Karpas-422 (cell line): ENCODE data around the gene BID. TPM values are rescaled to one million over a fixed set of nuclear protein-coding genes. Genes with fewer than 3 reads are reported as not detected.
"Not testable (repeated sequence)": the region's sequence is repeated elsewhere in the genome, so short reads cannot be mapped to it uniquely, and the experiment has no call there.

ENCODE experiments used
- DNase-seq: peaks from one replicate; pipeline ENCODE4 v3.0.0-alpha.2; 2015
- H2AFZ ChIP-seq: fragments of 200-600 bp; sonication (generic); 2 replicates; pipeline ENCODE4 v1.6.1; 2014; ENCODE audit warnings: antibody characterized with exemption, low read length, mixed read lengths
- H3K27ac ChIP-seq: fragments of 200-600 bp; sonication (generic); 2 replicates; pipeline ENCODE4 v1.5.1; 2014; ENCODE audit warnings: mild to moderate bottlenecking, low read length, moderate library complexity
- H3K27me3 ChIP-seq: fragments of 200-600 bp; sonication (generic); 2 replicates; pipeline ENCODE4 v1.6.1; 2014; ENCODE audit warnings: low read length, mixed read lengths
- H3K36me3 ChIP-seq: fragments of 200-600 bp; sonication (generic); 2 replicates; pipeline ENCODE4 v1.6.1; 2014; ENCODE audit warnings: low read length, mixed read lengths; ENCODE audit not compliant: insufficient read depth
- H3K4me1 ChIP-seq: fragments of 200-600 bp; sonication (generic); 2 replicates; pipeline ENCODE4 v1.6.1; 2014; ENCODE audit warnings: mild to moderate bottlenecking, low read length, mixed read lengths
- H3K4me2 ChIP-seq: fragments of 200-600 bp; sonication (generic); 2 replicates; pipeline ENCODE4 v1.6.1; 2014; ENCODE audit warnings: low read length, low read depth, mild to moderate bottlenecking; ENCODE audit not compliant: poor library complexity, severe bottlenecking
- H3K4me3 ChIP-seq: fragments of 200-600 bp; sonication (generic); 2 replicates; pipeline ENCODE4 v1.5.1; 2014; ENCODE audit warnings: mild to moderate bottlenecking, antibody characterized with exemption, low read length, mixed read lengths
- H3K79me2 ChIP-seq: fragments of 200-600 bp; sonication (generic); 2 replicates; pipeline ENCODE4 v1.6.1; 2014; ENCODE audit warnings: mild to moderate bottlenecking, low read length, mixed read lengths
- H3K9ac ChIP-seq: fragments of 200-600 bp; sonication (generic); 2 replicates; pipeline ENCODE4 v1.6.0; 2014; ENCODE audit warnings: low read length
- H3K9me2 ChIP-seq: fragments of 200-600 bp; sonication (generic), shearing (Covaris generic); replicated peaks from 2 replicates; pipeline ENCODE4 v1.6.0; 2014; ENCODE audit warnings: mild to moderate bottlenecking, low read length, moderate library complexity; ENCODE audit not compliant: insufficient read depth
- H3K9me3 ChIP-seq: fragments of 300-700, 200-600 bp; sonication (generic); 2 replicates; pipeline ENCODE4 v1.6.1; 2014; ENCODE audit warnings: low read length, mixed read lengths
- H4K20me1 ChIP-seq: fragments of 200-600 bp; sonication (generic); 2 replicates; pipeline ENCODE4 v1.6.1; 2014; ENCODE audit warnings: mild to moderate bottlenecking, antibody characterized with exemption, low read length, low read depth; ENCODE audit not compliant: insufficient read depth
- total RNA-seq: library from RNA; depleted of rRNA; stranded (reverse); fragments of >200 nt; shearing (Covaris generic); gene quantifications from 2 replicates; pipeline ENCODE4 v1.2.3, GENCODE V29; 2014; ENCODE audit warnings: low replicate concordance

The BID gene
- total RNA-seq, 1 experiment from 2014 or later = 51.7 TPM

DNA sequence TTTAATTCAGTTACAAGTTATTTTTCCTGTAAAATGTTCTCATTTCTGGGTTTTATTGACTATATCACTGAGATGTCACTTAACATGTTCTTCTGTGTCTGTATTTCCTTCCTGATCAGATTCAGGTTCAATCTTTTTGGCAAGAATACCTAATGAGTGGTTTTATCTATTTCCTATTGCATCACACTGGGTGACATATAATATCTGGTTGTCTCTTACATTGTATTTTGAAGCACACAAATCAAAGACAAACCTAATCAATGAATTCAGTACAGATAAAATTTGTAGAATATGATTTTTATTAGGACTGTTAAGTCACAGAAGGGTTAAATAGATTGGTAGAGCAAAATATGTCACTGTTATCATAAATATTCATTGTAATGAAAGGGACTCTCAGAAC is 75.3 kb downstream of the BID start:
- no peaks in the 10 kb centered on the region for H4K20me1 ChIP-seq
- H3K4me3 ChIP-seq = no peak overlapping the region
- H3K27me3 ChIP-seq = no peaks in the 10 kb centered on the region
- H3K4me2 ChIP-seq = no peak overlapping the region
- peaks cover 27% of the 10 kb centered on the region for H3K79me2 ChIP-seq
- no peaks in the 10 kb centered on the region for H3K4me1 ChIP-seq
- no peak for DNase-seq
- H3K9ac ChIP-seq = no peak overlapping the region
- H3K36me3 ChIP-seq = peaks cover 13% of the 10 kb centered on the region; the same call in 1 of the 2 replicates
- no peaks in the 10 kb centered on the region for H3K9me3 ChIP-seq
- no peak overlapping the region for H3K27ac ChIP-seq
- H2AFZ ChIP-seq = no peak overlapping the region
- H3K9me2 ChIP-seq = no peaks in the 10 kb centered on the region

DNA sequence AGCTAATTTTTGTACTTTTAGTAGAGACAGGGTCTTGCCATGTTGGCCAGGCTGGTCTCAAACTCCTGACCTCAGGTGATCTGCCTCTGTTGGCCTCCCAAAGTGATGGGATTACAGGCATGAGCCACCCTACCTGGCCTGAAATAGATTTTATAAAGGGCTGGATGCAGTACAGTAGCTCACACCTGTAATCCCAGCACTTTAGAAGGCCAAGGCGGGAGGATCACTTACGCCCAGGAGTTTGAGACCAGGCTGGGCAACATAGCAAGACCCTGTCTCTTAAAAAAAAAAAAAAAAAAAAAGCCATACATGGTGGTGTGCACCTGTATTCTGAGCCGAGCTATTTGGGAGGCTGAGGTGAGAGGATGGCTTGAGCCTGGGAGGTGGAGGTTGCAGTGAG is 76.0 kb downstream of the BID start:
- not testable (repeated sequence) for H3K4me1 ChIP-seq, H3K9me2 ChIP-seq, H3K9me3 ChIP-seq, H2AFZ ChIP-seq, H4K20me1 ChIP-seq, H3K27me3 ChIP-seq, H3K4me2 ChIP-seq, DNase-seq, H3K4me3 ChIP-seq, H3K9ac ChIP-seq, H3K36me3 ChIP-seq, H3K27ac ChIP-seq
- H3K79me2 ChIP-seq = peaks cover 24% of the 10 kb centered on the region

GRCh38 chr22:17697196-17697595 is 77.1 kb downstream of the BID start:
- H3K9me2 ChIP-seq, DNase-seq, H3K4me3 ChIP-seq, H3K27ac ChIP-seq, H2AFZ ChIP-seq, H3K36me3 ChIP-seq, H3K9ac ChIP-seq, H4K20me1 ChIP-seq, H3K27me3 ChIP-seq, H3K4me1 ChIP-seq, H3K4me2 ChIP-seq, H3K9me3 ChIP-seq: not testable (repeated sequence)
- H3K79me2 ChIP-seq = peaks cover 26% of the 10 kb centered on the region

- H3K4me2 ChIP-seq = no peak overlapping the region
- H3K9ac ChIP-seq = no peak overlapping the region
- H3K9me3 ChIP-seq = no peaks in the 10 kb centered on the region
- H3K36me3 ChIP-seq = peaks cover 4% of the 10 kb centered on the region; the same call in 1 of the 2 replicates
- H3K4me1 ChIP-seq = no peaks in the 10 kb centered on the region
- H3K4me3 ChIP-seq = no peak overlapping the region
- peaks cover 29% of the 10 kb centered on the region for H3K79me2 ChIP-seq
- H3K27ac ChIP-seq = no peak overlapping the region
- no peaks in the 10 kb centered on the region for H4K20me1 ChIP-seq
- no peak for DNase-seq
- no peaks in the 10 kb centered on the region for H3K27me3 ChIP-seq
- H2AFZ ChIP-seq = no peak overlapping the region
- no peaks in the 10 kb centered on the region for H3K9me2 ChIP-seq
These were observed 78.3 kb downstream of the BID start for GRCh38 chr22:17695986-17696385.

DNA sequence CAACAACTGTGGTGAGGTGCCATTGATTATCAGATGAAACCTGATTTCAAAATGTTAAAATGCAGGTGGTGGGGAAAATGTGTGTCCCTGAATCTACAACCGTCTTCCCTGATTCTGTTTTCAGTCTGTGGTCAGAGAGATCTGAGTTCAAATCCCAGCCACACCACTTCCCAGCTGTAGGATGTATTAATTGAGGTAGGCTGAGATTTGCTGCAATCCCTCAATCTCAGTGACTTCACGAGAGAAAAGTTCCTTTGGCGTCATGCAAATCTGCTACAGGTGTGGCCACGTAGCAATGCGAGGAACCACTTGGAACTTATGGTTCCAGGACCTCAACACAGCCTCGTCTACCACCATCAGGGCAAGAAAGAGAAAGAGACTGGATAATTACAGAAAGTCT is 79.5 kb downstream of the BID start:
- Histone ChIP-seq H3K4me2 (no peak overlapping the region), H3K9ac (no peak overlapping the region), H3K36me3 (no peaks in the 10 kb centered on the region; the same call in 1 of the 2 replicates), H3K9me2 (no peaks in the 10 kb centered on the region), H3K9me3 (no peaks in the 10 kb centered on the region), H2AFZ (no peak overlapping the region), H3K27me3 (no peaks in the 10 kb centered on the region), H3K79me2 (peaks cover 24% of the 10 kb centered on the region), H3K4me1 (no peaks in the 10 kb centered on the region), H4K20me1 (no peaks in the 10 kb centered on the region), H3K27ac (no peak overlapping the region), H3K4me3 (no peak overlapping the region)
- DNase-seq = no peak

GRCh38 chr22:17694193-17694592 is 80.1 kb downstream of the BID start:
- no peaks in the 10 kb centered on the region for H4K20me1 ChIP-seq
- no peaks in the 10 kb centered on the region for H3K9me2 ChIP-seq
- DNase-seq = no peak
- no peaks in the 10 kb centered on the region for H3K4me1 ChIP-seq
- H3K4me3 ChIP-seq = no peak overlapping the region
- no peak overlapping the region for H3K27ac ChIP-seq
- no peaks in the 10 kb centered on the region for H3K27me3 ChIP-seq
- no peaks in the 10 kb centered on the region; the same call in 1 of the 2 replicates for H3K36me3 ChIP-seq
- no peak overlapping the region for H3K9ac ChIP-seq
- no peak overlapping the region for H3K4me2 ChIP-seq
- H3K9me3 ChIP-seq = no peaks in the 10 kb centered on the region
- H3K79me2 ChIP-seq = peaks cover 24% of the 10 kb centered on the region
- H2AFZ ChIP-seq = no peak overlapping the region

DNA sequence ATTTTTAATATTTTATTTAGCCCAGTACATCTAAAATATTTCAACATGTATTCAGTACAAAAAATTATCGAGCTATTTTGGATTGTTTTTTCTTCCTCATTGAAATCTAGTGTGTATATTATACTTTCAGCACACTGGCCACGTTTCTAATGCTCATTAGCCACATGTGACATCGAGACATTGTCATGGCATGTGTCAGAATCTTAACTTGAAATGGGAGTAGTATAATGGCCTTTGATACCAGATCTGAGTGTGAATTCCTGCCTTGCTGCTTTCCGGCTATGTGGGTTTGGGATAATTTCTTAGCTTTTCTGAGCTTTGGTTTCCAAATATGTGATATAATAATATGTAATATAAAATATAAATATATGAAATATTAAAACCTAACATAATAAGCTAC is 81.4 kb downstream of the BID start:
- Histone ChIP-seq H3K9me3 (no peaks in the 10 kb centered on the region), H2AFZ (no peak overlapping the region), H3K4me1 (no peaks in the 10 kb centered on the region), H3K9me2 (no peaks in the 10 kb centered on the region), H3K9ac (no peak overlapping the region), H3K4me2 (no peak overlapping the region), H3K27me3 (no peaks in the 10 kb centered on the region), H3K4me3 (no peak overlapping the region), H3K36me3 (no peaks in the 10 kb centered on the region), H3K27ac (no peak overlapping the region), H4K20me1 (no peaks in the 10 kb centered on the region), H3K79me2 (peaks cover 24% of the 10 kb centered on the region)
- DNase-seq = no peak

DNA sequence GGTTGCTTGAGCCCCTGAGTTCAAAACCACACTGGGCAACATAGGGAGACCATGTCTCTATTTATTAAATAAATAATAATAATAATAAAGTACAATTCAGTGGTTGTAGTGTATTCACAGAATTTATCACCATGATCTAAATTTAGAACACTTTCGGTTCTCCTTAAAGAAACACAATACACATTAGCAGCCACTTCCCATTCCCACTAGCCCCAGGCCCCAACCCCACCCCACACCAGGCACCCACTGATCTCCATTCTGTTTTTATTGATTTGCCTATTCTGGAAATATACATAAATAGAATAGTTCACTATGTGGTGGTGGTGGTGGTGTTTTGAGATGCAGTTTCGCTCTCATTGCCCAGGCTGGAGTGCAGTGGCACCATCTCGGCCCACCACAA is 90.0 kb downstream of the BID start:
- Histone ChIP-seq H3K27ac (no peak overlapping the region), H4K20me1 (no peaks in the 10 kb centered on the region), H3K9me3 (no peaks in the 10 kb centered on the region), H3K4me3 (no peak overlapping the region), H3K27me3 (no peaks in the 10 kb centered on the region), H3K9ac (no peak overlapping the region), H3K4me2 (no peak overlapping the region), H3K36me3 (no peaks in the 10 kb centered on the region), H3K4me1 (peaks cover 3% of the 10 kb centered on the region; the same call in 1 of the 2 replicates), H3K9me2 (no peaks in the 10 kb centered on the region), H2AFZ (no peak overlapping the region), H3K79me2 (peaks cover 33% of the 10 kb centered on the region)
- no peak for DNase-seq
